SK-N-SH (cell line): ENCODE measurements around the gene NEGR1. TPM values are rescaled to one million over a fixed set of nuclear protein-coding genes. Genes with fewer than 3 reads are reported as not detected.

Source experiments
- CTCF ChIA-PET: fragments of 300-600, 350-600 bp; formaldehyde crosslinking; extraction: SDS; loops from one replicate; lab custom pipeline; 2021; lab: Yijun Ruan, JAX
- POLR2A ChIA-PET: fragments of 350-600 bp; sonication (Branson Sonifier 250); formaldehyde crosslinking; extraction: SDS; loops from one replicate; lab custom pipeline; 2020; ENCODE audit warnings: antibody characterized with exemption, inconsistent platforms; lab: Yijun Ruan, JAX
- DNase-seq: peaks from one replicate; pipeline ENCODE4 v3.0.0; 2012
- H2AFZ ChIP-seq: fragments of 200-600 bp; sonication (generic); 2 replicates; pipeline ENCODE4 v1.8.1; 2016; ENCODE audit warnings: antibody characterized with exemption, mild to moderate bottlenecking, low read depth
- H3F3A ChIP-seq: fragments of 200-600 bp; sonication (generic); replicated peaks from 2 replicates; pipeline ENCODE3; 2016; ENCODE audit warnings: antibody characterized with exemption, mild to moderate bottlenecking; ENCODE audit not compliant: insufficient read depth
- H3K27ac ChIP-seq, 2 experiments: fragments of 200-500 bp in 1 of 2; fragments of 200-600 bp in 1 of 2; sonication (Bioruptor generic) in 1 of 2; sonication (generic), shearing (Covaris generic) in 1 of 2; 2 replicates each; pipeline versions ENCODE4 v1.5.1 to v1.6.1; 2014 to 2016; ENCODE audit warnings: low read depth in 2 of 2, inconsistent platforms in 1 of 2, low read length in 1 of 2, mild to moderate bottlenecking in 1 of 2, mixed read lengths in 1 of 2
- H3K27me3 ChIP-seq: fragments of 200-600 bp; sonication (generic), shearing (Covaris generic); 2 replicates; pipeline ENCODE4 v1.6.1; 2016; ENCODE audit warnings: mixed run types; ENCODE audit not compliant: insufficient read depth
- H3K36me3 ChIP-seq, 2 experiments: fragments of 200-500 bp in 1 of 2; fragments of 200-600 bp in 1 of 2; sonication (Bioruptor generic) in 1 of 2; sonication (generic) in 1 of 2; replicated peaks in 1 of 2; 2 replicates each; pipeline versions ENCODE3 to v1.5.1; 2014 to 2016; ENCODE audit warnings: low read length in 1 of 2, mild to moderate bottlenecking in 1 of 2; ENCODE audit not compliant: insufficient read depth in 2 of 2, control insufficient read depth in 1 of 2
- H3K4me1 ChIP-seq, 2 experiments: fragments of 200-500 bp in 1 of 2; fragments of 200-600 bp in 1 of 2; sonication (Bioruptor generic) in 1 of 2; sonication (generic), shearing (Covaris generic) in 1 of 2; 2 replicates each; pipeline versions ENCODE4 v1.5.1 to v1.6.1; 2014 to 2016; ENCODE audit warnings: low read depth in 1 of 2, low read length in 1 of 2, mixed run types in 1 of 2; ENCODE audit not compliant: insufficient read depth in 2 of 2, control insufficient read depth in 1 of 2
- H3K4me2 ChIP-seq: fragments of 200-600 bp; sonication (generic), shearing (Covaris generic); 2 replicates; pipeline ENCODE4 v1.6.1; 2017; ENCODE audit warnings: mixed run types
- H3K4me3 ChIP-seq, 2 experiments: fragments of 200-500 bp in 1 of 2; fragments of 200-600 bp in 1 of 2; sonication (Bioruptor generic) in 1 of 2; sonication (generic), shearing (Covaris generic) in 1 of 2; 2 replicates each; pipeline versions ENCODE4 v1.5.1 to v1.8.1; 2014 to 2016; ENCODE audit warnings: low read depth in 2 of 2, inconsistent platforms in 1 of 2, low read length in 1 of 2, mild to moderate bottlenecking in 1 of 2, mixed read lengths in 1 of 2, moderate library complexity in 1 of 2
- H3K79me2 ChIP-seq: fragments of 200-600 bp; sonication (generic); 2 replicates; pipeline ENCODE4 v1.8.1; 2017; ENCODE audit warnings: mild to moderate bottlenecking; ENCODE audit not compliant: insufficient read depth
- H3K9ac ChIP-seq: fragments of 200-600 bp; sonication (generic); 2 replicates; pipeline ENCODE4 v1.6.1; 2017; ENCODE audit warnings: mixed run types
- H3K9me2 ChIP-seq: fragments of 200-600 bp; sonication (generic); 2 replicates; pipeline ENCODE4 v1.6.1; 2017; ENCODE audit warnings: mixed run types
- H3K9me3 ChIP-seq: fragments of 200-600 bp; sonication (generic); 2 replicates; pipeline ENCODE4 v1.6.1; 2017; ENCODE audit warnings: mixed run types, mild to moderate bottlenecking, moderate library complexity
- H4K20me1 ChIP-seq: fragments of 200-600 bp; sonication (generic); 2 replicates; pipeline ENCODE4 v1.6.1; 2017; ENCODE audit warnings: mild to moderate bottlenecking, mixed run types; ENCODE audit not compliant: insufficient read depth
- EP300 ChIP-seq, 2 experiments: IDR thresholded peaks; 2 replicates each; pipeline versions ENCODE4 v1.4.0 to v1.6.1; 2012; ENCODE audit warnings: borderline replicate concordance in 1 of 2, low read depth in 1 of 2, low read length in 1 of 2
- EZH2phosphoT487 ChIP-seq: fragments of 200-600 bp; sonication (generic); IDR thresholded peaks from 2 replicates; pipeline ENCODE4 v1.6.1; 2017; ENCODE audit warnings: low read depth, mixed run types, mild to moderate bottlenecking, antibody characterized with exemption, moderate library complexity, borderline replicate concordance
- FOSL2 ChIP-seq: IDR thresholded peaks from 2 replicates; pipeline ENCODE4 v1.4.0; 2012; ENCODE audit warnings: low read depth, mild to moderate bottlenecking, moderate library complexity, borderline replicate concordance
- FOXJ3 ChIP-seq: sonication (generic); formaldehyde crosslinking; IDR thresholded peaks from 2 replicates; pipeline ENCODE4 v1.5.1; 2020; ENCODE audit warnings: mild to moderate bottlenecking, missing genetic modification reagents
- GATA2 ChIP-seq: sonication (generic); formaldehyde crosslinking; IDR thresholded peaks from 2 replicates; pipeline ENCODE4 v1.5.0; 2020; ENCODE audit warnings: mild to moderate bottlenecking, missing genetic modification reagents
- NFIC ChIP-seq: IDR thresholded peaks from 2 replicates; pipeline ENCODE4 v1.4.0; 2012; ENCODE audit warnings: borderline replicate concordance
- PBX3 ChIP-seq: IDR thresholded peaks from 2 replicates; pipeline ENCODE4; 2012
- RAD21 ChIP-seq: IDR thresholded peaks from 2 replicates; pipeline ENCODE4 v1.6.1; 2012; ENCODE audit warnings: mild to moderate bottlenecking, low read length
- RCOR1 ChIP-seq: fragments of 150-350 bp; IDR thresholded peaks from 2 replicates; pipeline ENCODE4 v1.6.1; 2017; ENCODE audit warnings: antibody characterized with exemption, low read length
- RXRA ChIP-seq: IDR thresholded peaks from 2 replicates; pipeline ENCODE4 v1.4.0; 2012; ENCODE audit warnings: low read depth, mild to moderate bottlenecking, borderline replicate concordance
- SIN3A ChIP-seq: IDR thresholded peaks from 2 replicates; pipeline ENCODE4 v1.6.1; 2012; ENCODE audit warnings: low read depth, mild to moderate bottlenecking, low read length, moderate library complexity, borderline replicate concordance
- TAF1 ChIP-seq: IDR thresholded peaks from 2 replicates; pipeline ENCODE4 v1.6.1; 2012; ENCODE audit warnings: low read depth, mild to moderate bottlenecking, low read length, moderate library complexity, borderline replicate concordance
- TCF12 ChIP-seq: IDR thresholded peaks from 2 replicates; pipeline ENCODE4 v1.4.0; 2012
- TEAD4 ChIP-seq: IDR thresholded peaks from 2 replicates; pipeline ENCODE4 v1.4.0; 2012; ENCODE audit warnings: mild to moderate bottlenecking, borderline replicate concordance; ENCODE audit not compliant: insufficient read depth
- USF1 ChIP-seq: IDR thresholded peaks from 2 replicates; pipeline ENCODE4 v1.4.0; 2012; ENCODE audit warnings: low read depth, borderline replicate concordance
- YY1 ChIP-seq: IDR thresholded peaks from 2 replicates; pipeline ENCODE4 v1.4.0; 2012; ENCODE audit warnings: low read depth, mild to moderate bottlenecking
- WGBS: methylation state at CpG from one replicate; pipeline ENCODE4 v1.1.6; 2017; ENCODE audit warnings: low lambda C conversion rate; 5-methylcytosine and 5-hydroxymethylcytosine counted together
- polyA plus RNA-seq, 3 experiments: library from polyadenylated mRNA; depleted of rRNA; stranded (reverse); fragments of >200 nt; gene quantifications; 2 replicates each; pipeline ENCODE4 v1.2.3, GENCODE V29; 2012
- TF ChIP-seq, protein P1 (sequence below): fragments of 200-600 bp; sonication (generic); IDR thresholded peaks from 2 replicates; pipeline ENCODE4 v1.6.1; 2017; ENCODE audit warnings: antibody characterized with exemption, mild to moderate bottlenecking, moderate library complexity
- TF ChIP-seq, protein P2 (sequence below): IDR thresholded peaks from 2 replicates; pipeline ENCODE4 v1.4.0; 2012; ENCODE audit warnings: low read depth

The NEGR1 gene
- polyA plus RNA-seq, 1 of the 3 experiments (the other 2 are of a cell fraction): 0.21 TPM

- Histone ChIP-seq H3K79me2 (no peaks in the 10 kb centered on the region), H3K4me1 (no peaks in the 10 kb centered on the region), H4K20me1 (no peaks in the 10 kb centered on the region), H3K36me3 (no peaks in the 10 kb centered on the region), H3K4me2 (no peak overlapping the region), H3K9ac (no peak overlapping the region), H3K4me3 (no peak overlapping the region), H3K9me3 (no peaks in the 10 kb centered on the region), H3K27ac (no peak overlapping the region), H2AFZ (no peak overlapping the region), H3F3A (no peaks in the 10 kb centered on the region), H3K27me3 (no peaks in the 10 kb centered on the region), H3K9me2 (no peaks in the 10 kb centered on the region)
- DNase-seq: no peak
- ChIA-PET CTCF (no interaction called here), POLR2A (no interaction called here)
- WGBS: 13% methylated on average over 1 of the region's 2 CpGs
- TF ChIP-seq TAF1 (no peak), YY1 (no peak), USF1 (no peak), EP300 (IDR thresholded peaks at IDR 0.05; ENCODE audit: borderline replicate concordance in 1 of 2, low read depth in 1 of 2, low read length in 1 of 2) (no peak), GATA2 (CRISPR knock-in tag) (no peak), TCF12 (no peak), FOSL2 (no peak), NFIC (no peak), PBX3 (no peak), RAD21 (no peak), RCOR1 (no peak), EZH2phosphoT487 (no peak)
- TF ChIP-seq, protein P1, sequence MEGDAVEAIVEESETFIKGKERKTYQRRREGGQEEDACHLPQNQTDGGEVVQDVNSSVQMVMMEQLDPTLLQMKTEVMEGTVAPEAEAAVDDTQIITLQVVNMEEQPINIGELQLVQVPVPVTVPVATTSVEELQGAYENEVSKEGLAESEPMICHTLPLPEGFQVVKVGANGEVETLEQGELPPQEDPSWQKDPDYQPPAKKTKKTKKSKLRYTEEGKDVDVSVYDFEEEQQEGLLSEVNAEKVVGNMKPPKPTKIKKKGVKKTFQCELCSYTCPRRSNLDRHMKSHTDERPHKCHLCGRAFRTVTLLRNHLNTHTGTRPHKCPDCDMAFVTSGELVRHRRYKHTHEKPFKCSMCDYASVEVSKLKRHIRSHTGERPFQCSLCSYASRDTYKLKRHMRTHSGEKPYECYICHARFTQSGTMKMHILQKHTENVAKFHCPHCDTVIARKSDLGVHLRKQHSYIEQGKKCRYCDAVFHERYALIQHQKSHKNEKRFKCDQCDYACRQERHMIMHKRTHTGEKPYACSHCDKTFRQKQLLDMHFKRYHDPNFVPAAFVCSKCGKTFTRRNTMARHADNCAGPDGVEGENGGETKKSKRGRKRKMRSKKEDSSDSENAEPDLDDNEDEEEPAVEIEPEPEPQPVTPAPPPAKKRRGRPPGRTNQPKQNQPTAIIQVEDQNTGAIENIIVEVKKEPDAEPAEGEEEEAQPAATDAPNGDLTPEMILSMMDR: no peak
- TF ChIP-seq, protein P2, sequence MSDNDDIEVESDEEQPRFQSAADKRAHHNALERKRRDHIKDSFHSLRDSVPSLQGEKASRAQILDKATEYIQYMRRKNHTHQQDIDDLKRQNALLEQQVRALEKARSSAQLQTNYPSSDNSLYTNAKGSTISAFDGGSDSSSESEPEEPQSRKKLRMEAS: no peak
Observed at GRCh38 chr1:71438626-71439025, 843.7 kb downstream of the NEGR1 start.

- Histone ChIP-seq H3K27me3 (no peaks in the 10 kb centered on the region), H3K4me2 (no peak overlapping the region), H3K36me3 (no peaks in the 10 kb centered on the region), H3K79me2 (no peaks in the 10 kb centered on the region), H3K4me1 (no peaks in the 10 kb centered on the region), H3K9me2 (no peaks in the 10 kb centered on the region), H3K9ac (no peak overlapping the region), H3K9me3 (no peaks in the 10 kb centered on the region), H3F3A (no peaks in the 10 kb centered on the region), H2AFZ (no peak overlapping the region), H4K20me1 (no peaks in the 10 kb centered on the region), H3K4me3 (no peak overlapping the region), H3K27ac (no peak overlapping the region)
- CTCF ChIA-PET: no interaction called here
- DNase-seq: no peak
- POLR2A ChIA-PET: no interaction called here
- TF ChIP-seq, protein P1: no peak
- no peak for TF ChIP-seq RXRA
- no peak for TF ChIP-seq FOXJ3 (CRISPR knock-in tag)
- TF ChIP-seq PBX3: no peak
- TF ChIP-seq SIN3A: no peak
- no peak for TF ChIP-seq NFIC
- TF ChIP-seq RAD21: no peak
- TF ChIP-seq TEAD4: no peak
- no peak for TF ChIP-seq YY1
- no peak for TF ChIP-seq RCOR1
Observed at GRCh38 chr1:71435951-71436350, 846.4 kb downstream of the NEGR1 start.
